GM21381 (cell line): Measurements from ENCODE around the gene RAD51B.

Experiments
- ATAC-seq: cut with Tn5 transposase; IDR thresholded peaks from one replicate; pipeline ENCODE4 v1.9.1; 2021; ENCODE audit warnings: mild to moderate bottlenecking, moderate library complexity; ENCODE audit not compliant: unreplicated experiment

RAD51B gene

DNA sequence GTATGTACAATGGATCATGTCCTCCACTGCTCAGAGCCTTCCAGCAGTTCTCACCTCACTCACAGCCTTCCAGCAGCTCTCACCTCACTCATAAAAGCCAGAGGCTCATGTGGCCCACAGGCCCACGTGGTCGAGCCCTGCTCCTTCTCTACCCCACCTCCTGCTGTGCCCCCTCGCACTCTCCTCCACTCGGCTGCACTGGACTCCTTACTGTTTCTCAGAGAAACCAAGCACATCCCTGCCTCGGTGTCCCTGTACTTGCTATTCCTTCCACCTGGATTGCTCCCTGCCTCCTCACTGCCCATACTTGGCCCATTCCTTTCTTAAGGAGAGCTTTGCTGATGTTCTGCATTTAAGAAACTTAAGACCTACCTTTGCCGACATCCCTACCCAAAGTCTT, 753.5 kb downstream of the RAD51B start:
- ATAC-seq = no peak

DNA sequence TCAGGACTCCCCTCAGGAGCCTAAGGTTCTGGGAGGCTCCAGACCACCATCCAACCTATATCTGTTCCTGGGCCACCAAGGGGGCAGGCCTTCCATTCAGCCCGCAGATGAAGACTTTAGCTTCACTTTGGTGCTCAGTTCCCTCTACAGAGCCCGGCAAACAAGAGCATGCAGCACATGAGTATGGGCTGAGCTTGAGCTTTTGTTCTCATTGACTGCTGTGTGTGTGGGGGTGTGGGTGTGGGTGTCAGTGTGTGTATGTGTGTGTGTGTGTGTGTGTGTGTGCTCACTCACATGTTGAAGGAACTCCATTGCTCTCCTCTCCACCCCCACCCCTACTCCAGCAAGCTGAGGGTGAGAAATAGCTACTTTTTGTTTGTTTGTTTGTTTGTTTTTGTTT, 754.1 kb downstream of the RAD51B start:
- ATAC-seq = no peak

DNA sequence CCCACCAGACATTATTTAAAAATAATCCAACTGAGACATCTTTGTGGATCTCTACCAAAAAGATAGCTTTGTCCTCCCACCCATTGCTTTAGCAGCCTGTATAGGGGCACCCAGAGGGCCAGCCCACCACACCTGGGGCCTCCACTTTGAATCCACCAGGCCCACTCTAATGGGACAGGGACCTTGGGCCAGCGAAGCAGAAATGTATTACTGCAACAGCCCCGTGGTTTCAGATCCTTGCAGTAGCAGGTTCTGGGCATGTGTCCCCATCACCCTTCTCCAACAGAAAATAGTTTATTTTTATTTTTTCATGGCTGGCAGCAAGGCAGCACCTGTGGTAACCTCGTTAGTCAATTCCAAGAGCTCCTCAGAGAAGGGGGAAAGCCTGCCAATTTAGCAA, 754.9 kb downstream of the RAD51B start:
- no peak for ATAC-seq

DNA sequence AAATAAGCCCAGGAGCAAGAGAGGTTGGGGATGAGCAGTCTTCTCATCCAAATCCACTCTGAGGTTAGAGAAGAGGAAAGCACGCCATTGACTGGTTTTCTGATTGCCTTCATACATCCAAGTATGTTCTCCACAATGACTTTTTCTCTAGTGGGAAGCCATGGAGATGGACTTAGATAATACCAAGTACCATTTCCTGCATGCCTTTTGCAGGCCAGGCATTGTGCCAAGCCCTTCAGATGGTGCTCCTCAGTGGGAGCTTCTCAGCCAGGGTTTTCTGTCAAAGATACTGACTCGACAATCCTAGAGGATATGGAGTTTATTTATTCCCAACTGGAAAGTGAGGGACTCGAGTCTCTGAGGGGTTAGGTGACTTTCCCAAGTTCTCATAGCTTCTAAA, 755.3 kb downstream of the RAD51B start:
- no peak for ATAC-seq

DNA sequence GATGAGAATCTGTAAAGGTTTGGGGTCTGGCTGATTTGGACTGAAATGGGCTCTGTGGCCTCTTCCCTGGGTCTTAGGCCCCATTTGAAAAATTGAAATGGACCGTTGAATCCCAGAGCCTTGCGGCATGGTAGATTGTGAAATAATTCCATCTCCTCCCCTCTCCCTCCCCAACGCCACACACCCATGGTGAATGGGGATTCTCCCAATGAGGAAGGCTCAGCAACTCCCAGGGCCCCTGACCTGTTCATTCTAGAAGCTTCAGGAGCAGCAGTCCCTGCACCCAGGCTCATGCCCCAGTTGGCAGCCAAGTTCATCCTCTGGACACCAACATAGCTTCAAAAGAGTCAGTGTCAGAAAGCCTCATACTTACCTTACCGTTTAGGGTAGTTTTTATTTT, 755.8 kb downstream of the RAD51B start:
- ATAC-seq = no peak

DNA sequence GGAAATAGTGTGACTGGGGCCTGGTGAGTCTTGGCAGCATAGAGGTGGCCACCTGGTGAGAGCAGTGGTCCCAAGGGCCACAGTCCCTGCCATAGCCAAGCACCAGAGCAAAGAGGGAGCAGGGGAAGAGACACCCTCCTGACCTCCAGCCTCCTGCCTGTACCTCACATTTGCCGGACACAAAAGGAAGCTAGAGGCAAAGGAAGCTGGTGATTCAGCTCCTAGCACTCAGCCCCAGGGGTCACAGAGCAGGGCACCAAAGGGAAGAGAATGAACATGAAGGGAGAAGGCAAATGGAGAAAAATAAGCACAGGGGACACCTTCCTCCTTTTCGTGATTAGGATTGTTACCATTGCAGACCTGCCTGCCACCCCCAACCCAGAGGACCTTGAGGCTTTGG, 756.5 kb downstream of the RAD51B start:
- no peak for ATAC-seq

DNA sequence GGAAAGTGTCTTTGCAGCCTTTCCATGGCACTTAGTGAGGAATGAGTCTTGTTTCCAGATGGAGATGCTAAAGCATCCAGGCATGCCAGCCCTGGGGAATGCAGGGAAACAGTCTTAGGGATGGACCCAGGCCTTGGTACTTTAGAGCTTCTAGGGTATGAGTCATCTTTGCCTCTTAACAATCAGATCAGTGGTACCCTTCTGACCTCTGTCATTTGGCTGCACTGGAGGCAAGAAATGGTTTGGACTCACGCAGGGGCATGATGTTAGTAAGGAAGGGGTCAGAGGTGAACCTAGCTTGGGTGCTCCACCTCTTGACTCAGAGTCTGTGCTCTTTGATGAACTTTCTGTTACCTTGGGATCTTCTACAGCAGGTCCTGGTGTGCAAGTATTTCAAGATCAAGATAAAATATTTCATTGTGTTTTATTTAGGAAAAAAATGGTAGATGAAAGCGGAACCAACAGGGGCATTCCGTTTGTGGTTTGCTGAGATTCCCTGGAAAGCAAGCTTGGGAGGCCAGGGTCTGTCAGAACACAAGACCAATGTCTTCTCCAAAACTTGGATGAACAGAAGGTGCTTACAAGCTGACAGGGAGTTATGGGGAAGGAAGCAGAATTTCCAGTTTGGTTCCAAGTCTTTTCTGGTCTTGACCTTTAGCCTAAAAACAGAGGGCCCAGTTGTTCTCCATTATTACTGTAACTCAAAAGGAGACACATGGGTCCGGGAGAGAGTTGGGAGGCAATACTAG, 757.1 kb downstream of the RAD51B start:
- no peak for ATAC-seq

DNA sequence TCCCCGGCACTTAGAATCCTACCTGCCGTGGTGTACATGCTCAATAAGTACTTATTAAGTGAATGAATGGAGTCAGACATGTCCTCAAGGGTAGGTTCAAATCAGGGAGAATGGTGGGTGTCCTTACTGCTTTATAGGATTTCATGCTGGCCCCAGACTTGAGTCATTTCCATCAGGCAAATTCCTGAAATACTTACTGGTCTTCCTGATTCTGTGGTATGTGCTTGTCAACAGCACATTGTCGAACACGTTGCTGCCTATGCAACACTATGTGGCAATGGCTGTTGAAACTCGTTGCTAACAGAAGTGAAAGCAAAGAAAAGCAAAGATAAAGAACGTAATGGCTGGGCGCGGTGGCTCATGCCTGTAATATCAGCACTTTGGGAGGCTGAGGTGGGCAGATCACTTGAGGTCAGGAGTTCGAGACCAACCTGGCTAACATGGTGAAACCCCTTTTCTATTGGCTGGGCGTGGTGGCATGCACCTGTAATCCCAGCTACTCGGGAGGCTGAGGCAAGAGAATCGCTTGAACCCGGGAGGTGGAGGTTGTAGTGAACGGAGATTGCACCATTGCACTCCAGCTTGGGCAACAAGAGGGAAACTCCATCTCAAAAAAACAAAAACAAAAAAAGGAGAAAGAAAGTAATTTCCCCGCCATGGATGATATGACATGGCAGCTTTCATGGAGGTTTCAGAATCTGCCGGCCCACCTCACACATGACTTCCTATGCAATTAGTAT, 758.4 kb downstream of the RAD51B start:
- ATAC-seq = no peak

DNA sequence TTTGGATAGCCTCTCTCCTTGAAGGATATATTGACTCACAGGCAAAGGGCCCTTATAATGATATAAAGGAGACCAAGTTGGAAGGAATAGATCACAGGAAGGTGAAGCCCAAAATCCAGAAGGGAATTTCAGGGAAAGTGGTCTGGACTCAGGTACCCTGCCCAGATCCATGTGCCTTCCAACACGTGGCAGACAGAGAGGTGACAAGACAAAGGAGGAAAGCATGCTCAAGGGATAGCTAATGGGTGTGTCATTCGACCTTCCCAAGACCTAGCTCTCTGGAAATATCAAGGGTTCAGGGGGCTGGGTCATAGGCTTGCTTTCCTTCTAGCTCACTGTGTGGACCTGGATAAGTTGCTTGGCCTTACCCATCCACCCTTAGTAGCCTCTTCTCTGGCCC, 759.0 kb downstream of the RAD51B start:
- no peak for ATAC-seq

DNA sequence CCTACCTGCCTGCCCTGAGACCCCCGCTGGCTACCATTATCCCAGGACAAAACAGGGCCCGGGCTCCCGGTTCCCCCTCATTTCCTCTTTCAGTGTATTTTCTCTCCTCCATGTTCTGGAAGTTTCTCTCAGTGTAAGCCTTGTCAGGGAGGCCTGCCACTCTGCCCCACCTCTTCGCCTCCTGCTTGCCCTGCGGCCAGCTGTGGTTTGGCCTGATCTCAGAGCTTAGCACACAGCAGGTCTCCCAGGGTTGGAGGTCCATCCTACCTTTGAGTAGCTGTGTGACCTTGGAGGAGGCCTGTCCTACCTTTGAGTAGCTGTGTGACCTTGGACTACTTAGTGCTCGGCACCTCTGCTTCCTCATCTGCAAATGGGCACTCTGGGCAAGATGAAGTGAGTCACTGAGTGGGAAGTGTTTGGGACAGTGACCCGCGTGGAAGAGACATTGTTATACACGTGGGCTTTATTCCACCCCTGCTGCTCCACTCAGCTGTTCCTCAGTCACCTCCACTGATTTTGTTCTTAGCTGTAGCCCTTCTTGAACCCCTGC, 760.6 kb downstream of the RAD51B start:
- no peak for ATAC-seq

DNA sequence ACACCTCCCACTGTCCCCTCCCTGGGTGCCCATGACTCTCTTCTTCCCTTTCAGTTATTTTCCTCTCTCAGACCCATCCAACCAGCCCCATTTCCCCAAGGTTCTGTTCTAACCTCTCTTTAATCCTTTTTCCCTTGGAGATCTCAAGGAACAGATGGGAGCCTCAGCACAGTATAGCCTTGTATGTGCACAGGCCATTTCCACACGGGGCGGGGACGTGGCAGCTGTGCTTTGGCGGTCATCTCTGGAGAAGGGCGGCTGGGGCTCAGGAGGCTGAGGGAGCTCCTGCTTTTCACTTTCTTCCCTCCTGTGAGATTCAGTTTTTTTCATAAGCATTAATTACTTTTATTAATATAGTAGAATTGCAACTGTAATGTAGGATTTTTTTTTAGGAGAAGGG, 761.1 kb downstream of the RAD51B start:
- ATAC-seq = no peak

DNA sequence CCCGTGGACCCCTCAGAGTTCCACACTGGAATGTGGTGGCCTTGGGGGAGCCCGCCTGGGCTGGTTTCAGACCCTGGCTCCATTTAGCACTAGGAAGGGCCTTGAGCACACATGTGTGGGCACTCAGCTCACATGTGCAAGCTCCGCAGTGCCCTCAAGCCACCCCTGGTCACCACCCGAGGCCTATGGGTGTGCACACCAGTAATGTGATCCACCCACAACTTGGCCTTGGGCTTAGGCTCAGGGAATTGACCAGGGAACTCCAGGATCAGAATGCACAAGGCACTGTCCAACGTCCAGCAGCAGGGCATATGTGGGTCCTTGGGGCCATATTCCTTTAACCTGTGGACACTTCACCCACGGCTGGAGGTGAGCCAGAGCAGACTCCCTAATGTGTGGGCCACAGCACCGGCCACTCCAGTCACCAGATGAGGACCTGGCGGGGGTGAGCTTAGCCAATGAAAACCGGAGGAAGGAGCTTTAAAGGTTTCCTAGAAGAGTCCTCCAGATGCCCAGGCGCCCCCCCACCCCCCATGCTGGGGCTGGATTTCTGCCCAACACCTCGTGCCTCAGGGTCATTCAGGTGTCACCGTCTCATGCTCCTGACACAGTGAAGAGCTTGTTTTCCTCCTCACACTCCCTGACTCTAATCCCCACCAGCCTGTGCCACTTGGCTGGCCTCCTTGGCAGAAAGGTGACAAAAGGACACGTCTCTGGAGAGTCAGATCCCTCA, 764.1 kb downstream of the RAD51B start:
- no peak for ATAC-seq

DNA sequence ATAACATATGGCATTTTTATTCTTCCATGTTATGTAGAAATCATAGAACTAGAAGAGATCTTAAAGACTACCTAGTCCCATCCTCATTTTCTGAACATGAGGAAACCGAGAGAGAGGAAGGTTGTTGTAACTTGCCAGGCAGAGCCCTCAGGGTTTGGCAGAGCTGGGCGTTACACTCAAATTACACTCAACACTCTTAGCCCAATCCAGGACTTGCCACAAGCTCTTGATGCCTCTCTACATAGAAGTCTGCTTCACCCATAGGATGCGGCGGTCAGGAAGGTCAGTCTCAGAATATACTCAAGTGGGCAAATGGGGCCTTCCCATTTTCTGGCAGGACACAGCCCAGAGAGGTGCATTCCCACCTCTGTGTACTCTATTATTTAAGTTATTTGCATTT, 765.2 kb downstream of the RAD51B start:
- ATAC-seq = no peak

DNA sequence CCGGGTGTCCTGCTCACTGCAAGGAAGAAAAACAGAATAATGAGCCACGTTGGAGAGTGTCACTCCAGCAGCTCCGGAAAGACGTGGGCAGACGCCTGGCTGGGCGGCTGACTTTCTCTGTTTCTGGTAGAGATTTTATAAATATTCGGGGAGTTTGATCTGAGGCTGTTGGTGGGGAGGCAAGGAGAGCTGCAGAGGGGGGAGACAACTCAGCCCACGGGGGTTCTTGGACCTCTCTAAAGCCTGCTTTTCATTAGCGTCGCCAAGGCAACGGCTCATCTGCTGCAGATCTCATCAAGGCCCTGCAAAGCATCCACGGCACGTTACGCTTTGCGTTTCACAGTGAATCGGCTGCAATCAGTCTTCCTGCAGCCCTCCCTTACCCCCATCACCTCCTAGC, 766.1 kb downstream of the RAD51B start:
- no peak for ATAC-seq

DNA sequence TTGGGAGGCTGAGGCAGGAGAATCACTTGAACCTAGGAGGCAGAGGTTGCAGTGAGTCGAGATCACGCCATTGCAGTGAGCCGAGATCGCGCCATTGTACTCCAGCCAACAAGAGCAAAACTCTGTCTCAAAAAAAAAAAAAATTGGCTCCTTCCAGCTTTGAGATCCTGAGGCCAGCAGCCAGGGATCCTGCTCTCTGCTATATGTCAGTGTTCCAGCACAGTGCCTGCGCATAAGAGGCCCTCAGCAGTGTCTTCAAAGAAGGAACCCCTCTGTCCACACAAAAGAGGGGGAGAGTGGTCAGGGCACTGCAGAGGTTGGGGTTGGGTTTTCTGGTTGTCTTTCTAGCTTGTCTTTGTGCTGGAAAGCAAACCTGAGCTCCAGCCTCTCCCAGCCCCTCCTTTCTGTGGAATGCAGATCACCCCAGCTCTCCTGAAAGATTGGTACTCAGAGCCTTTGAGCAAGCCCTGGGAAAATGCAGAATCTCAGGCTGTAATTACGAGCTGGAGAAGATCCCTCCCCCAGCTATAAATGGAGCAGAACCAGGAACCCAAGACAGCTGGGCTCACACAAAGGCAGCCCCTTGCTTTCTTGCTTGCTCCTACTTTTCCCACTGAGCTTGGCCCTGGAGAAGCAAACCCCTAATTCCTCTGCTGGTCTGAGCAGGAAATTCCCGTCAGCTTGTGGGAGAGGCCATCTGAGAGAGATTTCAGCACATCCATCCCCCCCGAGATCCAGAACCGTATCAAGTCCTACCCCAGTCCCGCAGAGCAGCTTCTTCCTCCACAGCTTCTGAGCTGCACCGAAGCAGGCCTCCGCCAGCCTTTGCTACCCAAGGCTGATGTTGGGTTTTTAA, 767.5 kb downstream of the RAD51B start:
- no peak for ATAC-seq

DNA sequence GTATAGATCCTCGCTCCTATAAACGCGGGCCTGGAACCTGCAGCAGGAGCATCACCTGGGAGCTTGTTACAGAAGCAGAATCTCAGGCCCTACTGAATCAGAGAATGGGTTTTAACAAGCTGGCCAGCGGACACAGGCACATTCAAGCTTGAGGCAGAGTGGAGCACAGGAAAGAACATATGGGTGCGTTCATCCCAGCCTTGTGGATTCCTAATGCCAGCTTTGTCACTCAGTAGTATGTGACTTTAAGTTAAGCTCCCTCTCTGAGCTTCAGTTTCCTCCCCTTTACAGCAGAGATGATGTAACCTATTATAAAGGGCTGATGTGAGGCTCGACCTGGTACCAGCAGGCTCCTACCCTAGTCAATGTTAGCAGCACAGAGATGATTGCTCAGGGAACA, 768.4 kb downstream of the RAD51B start:
- ATAC-seq = no peak

DNA sequence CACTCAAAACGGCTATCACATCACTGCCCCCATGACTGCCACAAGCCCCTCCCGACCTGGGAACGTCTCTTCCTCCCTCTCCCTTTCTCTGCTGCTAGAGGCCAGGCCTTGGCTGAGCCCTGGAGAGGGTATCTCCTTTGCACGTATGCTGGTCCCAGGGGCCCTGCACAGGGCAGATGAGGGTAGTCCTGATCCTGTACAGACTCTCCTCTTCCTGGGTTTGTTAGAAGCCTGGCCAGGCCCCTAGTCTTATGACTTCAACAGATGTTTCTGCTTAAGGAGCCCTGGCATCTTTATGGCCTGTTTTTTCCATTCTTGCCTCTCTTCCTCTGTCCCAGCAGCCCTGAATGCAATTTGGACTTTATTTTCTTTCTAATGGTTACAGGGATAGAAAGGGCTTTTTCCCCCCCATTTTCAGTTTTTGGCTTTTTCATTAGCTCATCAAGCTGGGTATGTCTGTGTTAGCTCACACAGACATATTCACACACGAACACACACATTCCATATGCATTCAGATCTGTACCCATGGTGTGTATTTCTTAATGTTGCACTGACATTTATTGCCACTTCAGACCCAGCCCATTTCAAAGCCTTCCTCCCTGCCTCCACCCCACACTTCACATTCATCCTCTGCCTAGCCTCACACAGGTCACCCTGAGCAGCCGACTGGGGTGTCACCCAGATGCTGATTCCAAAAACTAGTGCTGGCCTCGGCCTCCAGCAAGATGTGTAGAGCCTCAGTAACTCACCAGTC, 770.0 kb downstream of the RAD51B start:
- no peak for ATAC-seq

DNA sequence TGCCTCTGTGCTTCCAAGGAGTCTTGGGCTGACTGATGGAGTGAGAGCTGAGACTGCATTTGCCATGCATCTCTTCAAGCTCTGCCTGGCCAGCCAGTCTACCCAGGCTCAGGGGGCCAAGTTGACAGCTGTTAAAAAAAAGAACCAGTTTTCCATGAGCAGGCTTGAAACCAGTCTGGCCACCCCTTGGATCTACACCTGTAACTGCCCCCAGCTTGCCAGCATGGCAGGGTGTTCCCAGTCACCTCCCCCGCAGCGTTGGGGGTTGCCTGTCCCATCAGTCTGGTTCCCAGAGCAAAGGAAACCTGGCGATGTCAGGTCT, 770.6 kb downstream of the RAD51B start:
- no peak for ATAC-seq

DNA sequence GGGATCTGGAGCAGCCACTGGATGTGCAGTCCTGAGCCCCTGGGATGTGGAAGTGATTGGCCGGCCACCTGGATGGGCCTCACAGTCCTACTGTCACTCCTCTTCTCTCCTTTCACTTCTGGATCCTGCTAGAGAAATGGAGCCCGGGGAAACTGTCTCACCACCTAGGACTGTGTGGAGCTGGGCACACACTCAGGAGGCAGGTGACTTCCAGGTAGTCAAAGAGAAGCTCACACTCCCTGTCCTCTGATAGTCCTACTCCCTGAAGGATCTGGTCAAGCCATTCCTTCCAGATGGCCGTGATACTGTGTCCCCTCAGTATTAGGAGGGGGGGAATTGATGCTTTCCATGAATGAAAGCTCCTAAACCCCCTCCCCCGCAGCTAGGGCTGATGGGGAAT, 772.2 kb downstream of the RAD51B start:
- ATAC-seq = no peak

DNA sequence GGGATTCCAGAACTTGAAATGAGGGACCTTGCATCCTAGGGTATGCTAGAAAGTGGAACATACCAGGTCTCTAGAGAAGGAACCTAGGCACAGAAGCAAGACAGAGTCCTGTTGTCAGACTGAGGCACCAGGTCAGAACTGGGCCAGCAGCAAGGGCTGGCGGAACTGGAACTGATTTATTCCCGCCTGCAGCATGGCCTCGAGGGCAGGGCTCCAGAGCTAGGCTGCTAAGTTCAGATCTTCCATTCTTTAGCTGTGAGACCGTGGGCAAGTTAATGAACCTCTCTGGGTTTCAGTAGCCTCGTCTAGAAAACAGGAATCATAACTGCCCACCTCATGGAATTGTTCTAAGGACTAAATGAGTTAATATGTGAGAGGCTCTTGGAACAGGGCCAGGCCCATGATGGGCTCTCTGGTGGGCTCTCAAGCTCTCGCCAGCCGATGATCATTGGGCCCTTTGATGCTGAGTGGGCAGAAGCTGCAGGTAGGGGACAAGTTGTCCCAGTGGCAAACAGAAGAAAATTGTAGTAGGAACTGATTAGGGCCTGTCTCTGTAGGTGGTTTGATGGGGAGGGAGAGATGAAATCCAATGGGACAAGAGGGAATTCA, 773.5 kb downstream of the RAD51B start:
- no peak for ATAC-seq
